ENCODE measurements around the gene EYA2. TPM values are rescaled to one million over a fixed set of nuclear protein-coding genes. Genes with fewer than 3 reads are reported as not detected.

The EYA2 gene
- total and polyA plus RNA-seq, 2 experiments from 2014 or later, result 1.4 to 2.0 TPM

DNA sequence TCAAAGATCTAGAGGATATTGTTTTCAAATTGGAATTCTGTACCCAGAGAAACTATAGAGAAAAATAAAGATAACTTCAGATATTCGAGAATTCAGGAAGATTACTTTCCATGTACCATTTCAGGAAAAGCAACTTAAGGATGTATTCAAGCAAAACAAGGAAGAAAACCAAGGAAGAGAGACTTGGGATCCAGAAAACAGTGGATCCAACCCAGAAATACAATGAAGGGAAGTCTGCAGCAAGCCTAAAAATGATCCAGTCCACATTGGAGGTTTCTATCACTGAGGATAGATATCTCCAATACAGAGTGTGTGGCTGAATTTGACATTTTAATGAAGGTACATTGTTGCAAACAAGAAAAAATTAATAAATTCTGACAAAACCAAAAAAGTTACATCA, 201.0 kb downstream of the EYA2 start:
- H3K4me2 ChIP-seq, result no peak overlapping the region
- no peak for TF ChIP-seq EZH2phosphoT487 (IDR thresholded peaks at IDR 0.05; ENCODE audit: low read depth, severe bottlenecking, unreplicated experiment)
- TF ChIP-seq, protein P1, sequence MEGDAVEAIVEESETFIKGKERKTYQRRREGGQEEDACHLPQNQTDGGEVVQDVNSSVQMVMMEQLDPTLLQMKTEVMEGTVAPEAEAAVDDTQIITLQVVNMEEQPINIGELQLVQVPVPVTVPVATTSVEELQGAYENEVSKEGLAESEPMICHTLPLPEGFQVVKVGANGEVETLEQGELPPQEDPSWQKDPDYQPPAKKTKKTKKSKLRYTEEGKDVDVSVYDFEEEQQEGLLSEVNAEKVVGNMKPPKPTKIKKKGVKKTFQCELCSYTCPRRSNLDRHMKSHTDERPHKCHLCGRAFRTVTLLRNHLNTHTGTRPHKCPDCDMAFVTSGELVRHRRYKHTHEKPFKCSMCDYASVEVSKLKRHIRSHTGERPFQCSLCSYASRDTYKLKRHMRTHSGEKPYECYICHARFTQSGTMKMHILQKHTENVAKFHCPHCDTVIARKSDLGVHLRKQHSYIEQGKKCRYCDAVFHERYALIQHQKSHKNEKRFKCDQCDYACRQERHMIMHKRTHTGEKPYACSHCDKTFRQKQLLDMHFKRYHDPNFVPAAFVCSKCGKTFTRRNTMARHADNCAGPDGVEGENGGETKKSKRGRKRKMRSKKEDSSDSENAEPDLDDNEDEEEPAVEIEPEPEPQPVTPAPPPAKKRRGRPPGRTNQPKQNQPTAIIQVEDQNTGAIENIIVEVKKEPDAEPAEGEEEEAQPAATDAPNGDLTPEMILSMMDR (IDR thresholded peaks at IDR 0.05; ENCODE audit: poor library complexity), result no peak
- TF ChIP-seq EZH2 (IDR thresholded peaks at IDR 0.05; ENCODE audit: borderline replicate concordance), result no peak
- no peaks in the 10 kb centered on the region for H3K27me3 ChIP-seq
- no peaks in the 10 kb centered on the region for H3K9me3 ChIP-seq (ENCODE audit: low read depth)
- 67% methylated on average over 1 of the region's 1 CpG for WGBS (ENCODE audit: low lambda C conversion rate, missing lambda C conversion rate)
- no peak overlapping the region for H2AFZ ChIP-seq
- DNase-seq (ENCODE audit: low spot score), result no peak
- H4K20me1 ChIP-seq (ENCODE audit: insufficient read depth, poor library complexity, severe bottlenecking), result no peaks in the 10 kb centered on the region
- no peaks in the 10 kb centered on the region for H3K4me1 ChIP-seq (ENCODE audit: insufficient read depth)
- H3K79me2 ChIP-seq, result no peaks in the 10 kb centered on the region
- H3K27ac ChIP-seq, result no peak overlapping the region
- H3K9me2 ChIP-seq (replicated peaks; ENCODE audit: insufficient read depth), result no peaks in the 10 kb centered on the region
- H3K36me3 ChIP-seq (replicated peaks; ENCODE audit: insufficient read depth, low read depth), result no peaks in the 10 kb centered on the region
- no peak overlapping the region for H3K4me3 ChIP-seq

DNA sequence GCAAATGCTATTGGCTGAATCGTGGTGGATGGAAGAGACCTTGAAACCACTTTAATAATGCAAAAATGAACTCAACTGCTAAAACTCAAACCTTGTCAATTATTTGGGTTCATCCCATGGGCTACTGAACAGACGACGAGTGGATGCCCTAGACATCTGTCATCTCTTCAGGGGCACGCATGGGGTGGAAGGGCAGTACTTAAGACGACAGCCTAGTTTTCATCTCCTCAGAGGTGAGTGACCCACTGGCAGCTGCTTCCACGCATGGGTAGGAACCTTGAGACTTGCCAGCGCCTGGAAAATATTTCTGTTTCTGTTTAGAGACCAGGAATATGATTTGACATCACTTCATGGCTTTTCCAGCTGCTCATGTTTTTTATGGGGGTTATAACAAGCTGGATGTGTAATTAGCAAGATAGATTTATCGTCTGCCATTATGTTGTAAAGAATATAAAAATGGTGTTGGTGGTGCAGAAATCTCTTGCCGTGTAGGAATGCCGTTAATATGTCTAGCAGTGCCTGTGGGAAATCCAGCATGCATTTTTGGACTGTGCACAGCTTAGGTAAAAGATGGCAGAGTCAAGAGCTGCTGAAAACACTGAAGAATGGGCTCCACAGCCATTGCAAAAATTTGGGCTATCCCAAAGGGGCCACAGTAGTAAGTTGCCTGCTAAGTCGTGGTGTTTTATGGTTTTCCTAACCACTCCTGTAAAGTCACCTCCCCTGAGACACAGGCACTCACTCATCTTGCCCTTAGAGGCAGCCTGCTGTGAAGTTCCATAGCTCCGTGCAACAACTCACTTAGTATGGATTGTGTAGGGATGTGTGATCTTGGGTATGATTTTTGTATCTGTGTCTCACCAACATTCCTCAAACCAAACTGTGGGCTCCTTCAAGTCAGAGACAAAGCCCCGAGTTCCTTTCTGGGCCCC, 203.3 kb downstream of the EYA2 start:
- no peaks in the 10 kb centered on the region for H3K27me3 ChIP-seq
- TF ChIP-seq EZH2 (IDR thresholded peaks at IDR 0.05; ENCODE audit: borderline replicate concordance) (no peak), EZH2phosphoT487 (IDR thresholded peaks at IDR 0.05; ENCODE audit: low read depth, severe bottlenecking, unreplicated experiment) (no peak)
- H3K4me3 ChIP-seq, result no peak overlapping the region
- no peak overlapping the region for H2AFZ ChIP-seq
- H4K20me1 ChIP-seq (ENCODE audit: insufficient read depth, poor library complexity, severe bottlenecking), result no peaks in the 10 kb centered on the region
- H3K4me2 ChIP-seq, result no peak overlapping the region
- no peak for DNase-seq (ENCODE audit: low spot score)
- H3K79me2 ChIP-seq, result no peaks in the 10 kb centered on the region
- no peaks in the 10 kb centered on the region for H3K36me3 ChIP-seq (replicated peaks; ENCODE audit: insufficient read depth, low read depth)
- no peak overlapping the region for H3K27ac ChIP-seq
- H3K9me2 ChIP-seq (replicated peaks; ENCODE audit: insufficient read depth), result no peaks in the 10 kb centered on the region
- H3K4me1 ChIP-seq (ENCODE audit: insufficient read depth), result no peaks in the 10 kb centered on the region
- 85% methylated on average over 13 of the region's 13 CpGs for WGBS (ENCODE audit: low lambda C conversion rate, missing lambda C conversion rate)
- no peaks in the 10 kb centered on the region for H3K9me3 ChIP-seq (ENCODE audit: low read depth)

DNA sequence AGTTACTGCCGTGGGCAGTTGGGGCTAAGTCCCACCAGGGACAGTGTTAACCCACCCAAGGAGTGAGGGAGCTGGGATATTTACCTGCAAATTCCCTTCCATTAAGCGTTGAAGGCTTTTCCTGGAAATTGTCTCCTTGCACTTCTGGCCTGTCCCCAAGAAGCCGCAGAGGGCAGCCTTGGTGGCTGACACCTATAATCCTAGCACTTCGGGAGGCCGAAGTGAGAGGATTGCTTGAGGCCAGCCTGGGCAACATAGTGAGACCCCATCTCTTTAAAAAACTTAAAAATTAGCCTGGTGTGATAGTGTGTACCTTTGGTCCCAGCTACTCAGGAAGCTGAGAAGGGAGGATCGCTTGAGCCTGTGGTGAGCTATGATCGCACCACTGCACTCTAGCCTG, 204.4 kb downstream of the EYA2 start:
- no peaks in the 10 kb centered on the region for H3K79me2 ChIP-seq
- DNase-seq (ENCODE audit: low spot score), result no peak
- H3K9me2 ChIP-seq (replicated peaks; ENCODE audit: insufficient read depth), result no peaks in the 10 kb centered on the region
- WGBS (ENCODE audit: low lambda C conversion rate, missing lambda C conversion rate), result 92% methylated on average over 7 of the region's 7 CpGs
- H3K9me3 ChIP-seq (ENCODE audit: low read depth), result no peaks in the 10 kb centered on the region
- H3K36me3 ChIP-seq (replicated peaks; ENCODE audit: insufficient read depth, low read depth), result no peaks in the 10 kb centered on the region
- no peaks in the 10 kb centered on the region for H3K27me3 ChIP-seq
- H3K27ac ChIP-seq, result no peak overlapping the region
- H3K4me2 ChIP-seq, result no peak overlapping the region
- H4K20me1 ChIP-seq (ENCODE audit: insufficient read depth, poor library complexity, severe bottlenecking), result no peaks in the 10 kb centered on the region
- H3K4me1 ChIP-seq (ENCODE audit: insufficient read depth), result no peaks in the 10 kb centered on the region
- H2AFZ ChIP-seq, result no peak overlapping the region
- no peak for TF ChIP-seq EZH2 (IDR thresholded peaks at IDR 0.05; ENCODE audit: borderline replicate concordance)
- TF ChIP-seq EZH2phosphoT487 (IDR thresholded peaks at IDR 0.05; ENCODE audit: low read depth, severe bottlenecking, unreplicated experiment), result no peak
- TF ChIP-seq, protein P1 (IDR thresholded peaks at IDR 0.05; ENCODE audit: poor library complexity), result no peak
- no peak overlapping the region for H3K4me3 ChIP-seq

DNA sequence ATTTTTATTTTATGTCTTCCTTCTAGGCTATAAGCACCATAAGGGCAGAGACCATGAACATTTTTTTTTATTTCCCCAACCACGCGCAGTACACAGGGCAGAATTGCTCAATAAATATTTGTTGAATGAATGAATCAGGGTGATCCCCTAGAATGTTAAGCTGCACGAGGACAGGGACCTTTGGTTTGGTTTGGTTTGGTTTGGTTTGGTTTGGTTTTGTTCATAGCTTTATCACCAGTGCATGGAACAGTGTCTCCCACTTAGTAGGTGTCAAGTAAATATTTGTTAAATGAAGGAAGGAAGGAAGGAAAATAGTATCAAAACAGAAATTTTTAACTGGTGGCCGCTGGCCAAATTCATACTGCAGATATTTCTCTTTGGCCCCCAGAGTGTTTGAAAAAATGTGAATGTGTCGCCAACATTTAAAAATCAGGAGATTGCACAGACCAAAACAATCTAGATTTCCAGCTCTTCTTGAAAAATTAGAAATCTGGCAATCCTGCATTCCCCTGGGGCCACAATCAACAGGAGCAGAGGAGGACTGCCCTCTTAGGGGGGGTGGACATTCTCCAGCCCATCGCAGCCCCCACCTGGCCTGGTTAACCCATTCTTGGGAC, 205.3 kb downstream of the EYA2 start:
- no peaks in the 10 kb centered on the region for H3K9me2 ChIP-seq (replicated peaks; ENCODE audit: insufficient read depth)
- no peak overlapping the region for H2AFZ ChIP-seq
- H3K4me3 ChIP-seq, result no peak overlapping the region
- no peaks in the 10 kb centered on the region for H3K4me1 ChIP-seq (ENCODE audit: insufficient read depth)
- no peaks in the 10 kb centered on the region for H3K9me3 ChIP-seq (ENCODE audit: low read depth)
- H3K79me2 ChIP-seq, result no peaks in the 10 kb centered on the region
- H3K27ac ChIP-seq, result no peak overlapping the region
- no peak for DNase-seq (ENCODE audit: low spot score)
- H3K36me3 ChIP-seq (replicated peaks; ENCODE audit: insufficient read depth, low read depth), result no peaks in the 10 kb centered on the region
- TF ChIP-seq EZH2phosphoT487 (IDR thresholded peaks at IDR 0.05; ENCODE audit: low read depth, severe bottlenecking, unreplicated experiment) (no peak), EZH2 (IDR thresholded peaks at IDR 0.05; ENCODE audit: borderline replicate concordance) (no peak)
- TF ChIP-seq, protein P1 (IDR thresholded peaks at IDR 0.05; ENCODE audit: poor library complexity), result no peak
- no peak overlapping the region for H3K4me2 ChIP-seq
- 81% methylated on average over 6 of the region's 6 CpGs for WGBS (ENCODE audit: low lambda C conversion rate, missing lambda C conversion rate)
- no peaks in the 10 kb centered on the region for H3K27me3 ChIP-seq
- H4K20me1 ChIP-seq (ENCODE audit: insufficient read depth, poor library complexity, severe bottlenecking), result no peaks in the 10 kb centered on the region

Measured in hepatocyte (in vitro differentiated cells).